WTC11 (cell line): Measurements from ENCODE around the gene ZFPL1. TPM values are rescaled to one million over a fixed set of nuclear protein-coding genes. Genes with fewer than 3 reads are reported as not detected.

ENCODE experiments used
- ARID4B ChIP-seq: sonication (generic); formaldehyde crosslinking; IDR thresholded peaks from 2 replicates; pipeline ENCODE4 v1.8.0; 2023; ENCODE audit warnings: missing genetic modification reagents, mild to moderate bottlenecking, borderline replicate concordance
- ATF1 ChIP-seq: sonication (generic); formaldehyde crosslinking; IDR thresholded peaks from 2 replicates; pipeline ENCODE4 v1.8.1; 2023; ENCODE audit warnings: mild to moderate bottlenecking, moderate library complexity, missing genetic modification reagents
- CTCF ChIP-seq: fragments of 200-600 bp; IDR thresholded peaks from 2 replicates; pipeline ENCODE4 v1.8.0; 2022; ENCODE audit warnings: antibody characterized with exemption
- KAT7 ChIP-seq: sonication (generic); formaldehyde crosslinking; IDR thresholded peaks from 2 replicates; pipeline ENCODE4 v1.8.1; 2023; ENCODE audit warnings: missing genetic modification reagents, mild to moderate bottlenecking, borderline replicate concordance
- MYBL2 ChIP-seq: sonication (generic); formaldehyde crosslinking; IDR thresholded peaks from 2 replicates; pipeline ENCODE4 v1.8.1; 2023; ENCODE audit warnings: mild to moderate bottlenecking, moderate library complexity, missing genetic modification reagents
- NFE2L1 ChIP-seq: sonication (generic); formaldehyde crosslinking; IDR thresholded peaks from 2 replicates; pipeline ENCODE4 v1.8.1; 2023; ENCODE audit warnings: missing genetic modification reagents
- NFYB ChIP-seq: sonication (generic); formaldehyde crosslinking; conservative IDR thresholded peaks from 2 replicates; pipeline ENCODE4 v1.8.0; 2022; ENCODE audit warnings: low read depth, missing genetic modification reagents
- NR2C2 ChIP-seq: sonication (generic); formaldehyde crosslinking; IDR thresholded peaks from 2 replicates; pipeline ENCODE4 v1.8.0; 2022; ENCODE audit warnings: mild to moderate bottlenecking, missing genetic modification reagents
- RORB ChIP-seq: fragments of 250-450 bp; sonication (Bioruptor Pico); IDR thresholded peaks from 2 replicates; pipeline ENCODE4 v1.9.0; 2021; ENCODE audit warnings: mild to moderate bottlenecking
- SMAD4 ChIP-seq: sonication (generic); formaldehyde crosslinking; IDR thresholded peaks from 2 replicates; pipeline ENCODE4 v1.8.0; 2022; ENCODE audit warnings: mild to moderate bottlenecking, missing genetic modification reagents
- SP1 ChIP-seq: sonication (generic); formaldehyde crosslinking; conservative IDR thresholded peaks from 2 replicates; pipeline ENCODE4 v1.8.1; 2022; ENCODE audit warnings: missing genetic modification reagents
- STAT6 ChIP-seq: sonication (generic); formaldehyde crosslinking; conservative IDR thresholded peaks from 2 replicates; pipeline ENCODE4 v1.8.1; 2023; ENCODE audit warnings: mild to moderate bottlenecking, low read depth, missing genetic modification reagents, moderate library complexity
- ZNF138 ChIP-seq: sonication (generic); formaldehyde crosslinking; conservative IDR thresholded peaks from 2 replicates; pipeline ENCODE4 v1.8.1; 2022; ENCODE audit warnings: mild to moderate bottlenecking, moderate library complexity, missing genetic modification reagents
- ZNF219 ChIP-seq: sonication (generic); formaldehyde crosslinking; IDR thresholded peaks from 2 replicates; pipeline ENCODE4 v1.8.0; 2023; ENCODE audit warnings: missing genetic modification reagents, mild to moderate bottlenecking, borderline replicate concordance
- ZNF317 ChIP-seq: sonication (generic); formaldehyde crosslinking; IDR thresholded peaks from 2 replicates; pipeline ENCODE4 v1.8.1; 2023; ENCODE audit warnings: low read depth, mild to moderate bottlenecking, moderate library complexity, missing genetic modification reagents, borderline replicate concordance
- ZNF396 ChIP-seq: fragments of 250-450 bp; sonication (Bioruptor Pico); IDR thresholded peaks from 2 replicates; pipeline ENCODE4 v1.8.0; 2021; ENCODE audit warnings: mild to moderate bottlenecking, moderate library complexity, borderline replicate concordance
- ZNF671 ChIP-seq: fragments of 250-450 bp; sonication (Bioruptor Pico); IDR thresholded peaks from 2 replicates; pipeline ENCODE4 v1.8.0; 2021; ENCODE audit warnings: mild to moderate bottlenecking
- total RNA-seq: library from RNA; stranded (reverse); gene quantifications from 3 replicates; pipeline ENCODE4 v1.2.3, GENCODE V29; 2021
- TF ChIP-seq, protein P1 (sequence below): sonication (generic); formaldehyde crosslinking; IDR thresholded peaks from 2 replicates; pipeline ENCODE4 v1.8.1; 2023; ENCODE audit warnings: mild to moderate bottlenecking, missing genetic modification reagents, moderate library complexity
- TF ChIP-seq, protein P2 (sequence below): sonication (generic); formaldehyde crosslinking; IDR thresholded peaks from 2 replicates; pipeline ENCODE4 v1.8.0; 2022; ENCODE audit warnings: mild to moderate bottlenecking, missing genetic modification reagents
- TF ChIP-seq, protein P3 (sequence below): sonication (generic); formaldehyde crosslinking; IDR thresholded peaks from 2 replicates; pipeline ENCODE4 v1.8.1; 2022; ENCODE audit warnings: mild to moderate bottlenecking, moderate library complexity, missing genetic modification reagents
- TF ChIP-seq, protein P4 (sequence below): fragments of 250-450 bp; sonication (Bioruptor Pico); IDR thresholded peaks from 2 replicates; pipeline ENCODE4 v1.9.0; 2021; ENCODE audit warnings: mild to moderate bottlenecking
- TF ChIP-seq, protein P5 (sequence below): sonication (generic); formaldehyde crosslinking; IDR thresholded peaks from 2 replicates; pipeline ENCODE4 v1.8.1; 2022; ENCODE audit warnings: mild to moderate bottlenecking, missing genetic modification reagents, moderate library complexity, borderline replicate concordance

Gene ZFPL1
- total RNA-seq, 1 experiment from 2014 or later: 33.8 TPM

- 0 out of 2 replicates have a peak, but pooled peaks have one; percentile 58 for TF ChIP-seq ARID4B (CRISPR knock-in tag)
- peak; percentile 82 for TF ChIP-seq ZNF317 (CRISPR knock-in tag)
- peak; percentile 89; the same call in 1 of the 2 replicates for TF ChIP-seq ZNF138
- no peak for TF ChIP-seq RORB
- peak; percentile 90; the same call in 1 of the 2 replicates for TF ChIP-seq MYBL2
- TF ChIP-seq ZNF396: no peak
- TF ChIP-seq KAT7 (CRISPR knock-in tag): peak; percentile 99; the same call in 1 of the 2 replicates
- peak; percentile 79 for TF ChIP-seq SP1 (CRISPR knock-in tag)
- TF ChIP-seq SMAD4 (CRISPR knock-in tag): no peak
- no peak for TF ChIP-seq ZNF671 (CRISPR knock-in tag)
- TF ChIP-seq CTCF: no peak
- TF ChIP-seq NFE2L1 (CRISPR knock-in tag): peak; percentile 31; the same call in 1 of the 2 replicates
- TF ChIP-seq, protein P1, sequence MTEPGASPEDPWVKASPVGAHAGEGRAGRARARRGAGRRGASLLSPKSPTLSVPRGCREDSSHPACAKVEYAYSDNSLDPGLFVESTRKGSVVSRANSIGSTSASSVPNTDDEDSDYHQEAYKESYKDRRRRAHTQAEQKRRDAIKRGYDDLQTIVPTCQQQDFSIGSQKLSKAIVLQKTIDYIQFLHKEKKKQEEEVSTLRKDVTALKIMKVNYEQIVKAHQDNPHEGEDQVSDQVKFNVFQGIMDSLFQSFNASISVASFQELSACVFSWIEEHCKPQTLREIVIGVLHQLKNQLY (CRISPR knock-in tag): no peak
- no peak for TF ChIP-seq ZNF219 (CRISPR knock-in tag)
- TF ChIP-seq, protein P2, sequence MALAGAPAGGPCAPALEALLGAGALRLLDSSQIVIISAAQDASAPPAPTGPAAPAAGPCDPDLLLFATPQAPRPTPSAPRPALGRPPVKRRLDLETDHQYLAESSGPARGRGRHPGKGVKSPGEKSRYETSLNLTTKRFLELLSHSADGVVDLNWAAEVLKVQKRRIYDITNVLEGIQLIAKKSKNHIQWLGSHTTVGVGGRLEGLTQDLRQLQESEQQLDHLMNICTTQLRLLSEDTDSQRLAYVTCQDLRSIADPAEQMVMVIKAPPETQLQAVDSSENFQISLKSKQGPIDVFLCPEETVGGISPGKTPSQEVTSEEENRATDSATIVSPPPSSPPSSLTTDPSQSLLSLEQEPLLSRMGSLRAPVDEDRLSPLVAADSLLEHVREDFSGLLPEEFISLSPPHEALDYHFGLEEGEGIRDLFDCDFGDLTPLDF (CRISPR knock-in tag): 0 out of 2 replicates have a peak, but pooled peaks have one; percentile 55
- TF ChIP-seq, protein P3, sequence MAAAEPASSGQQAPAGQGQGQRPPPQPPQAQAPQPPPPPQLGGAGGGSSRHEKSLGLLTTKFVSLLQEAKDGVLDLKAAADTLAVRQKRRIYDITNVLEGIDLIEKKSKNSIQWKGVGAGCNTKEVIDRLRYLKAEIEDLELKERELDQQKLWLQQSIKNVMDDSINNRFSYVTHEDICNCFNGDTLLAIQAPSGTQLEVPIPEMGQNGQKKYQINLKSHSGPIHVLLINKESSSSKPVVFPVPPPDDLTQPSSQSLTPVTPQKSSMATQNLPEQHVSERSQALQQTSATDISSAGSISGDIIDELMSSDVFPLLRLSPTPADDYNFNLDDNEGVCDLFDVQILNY (CRISPR knock-in tag): peak; percentile 43
- TF ChIP-seq, protein P4, sequence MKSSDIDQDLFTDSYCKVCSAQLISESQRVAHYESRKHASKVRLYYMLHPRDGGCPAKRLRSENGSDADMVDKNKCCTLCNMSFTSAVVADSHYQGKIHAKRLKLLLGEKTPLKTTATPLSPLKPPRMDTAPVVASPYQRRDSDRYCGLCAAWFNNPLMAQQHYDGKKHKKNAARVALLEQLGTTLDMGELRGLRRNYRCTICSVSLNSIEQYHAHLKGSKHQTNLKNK (CRISPR knock-in tag): no peak
- TF ChIP-seq NR2C2: no peak
- 0 out of 2 replicates have a peak, but pooled peaks have one; percentile 60 for TF ChIP-seq ATF1
- peak; percentile 93; the same call in 1 of the 2 replicates for TF ChIP-seq STAT6 (CRISPR knock-in tag)
- TF ChIP-seq NFYB (CRISPR knock-in tag): peak; percentile 17; the same call in 1 of the 2 replicates
- TF ChIP-seq, protein P5, sequence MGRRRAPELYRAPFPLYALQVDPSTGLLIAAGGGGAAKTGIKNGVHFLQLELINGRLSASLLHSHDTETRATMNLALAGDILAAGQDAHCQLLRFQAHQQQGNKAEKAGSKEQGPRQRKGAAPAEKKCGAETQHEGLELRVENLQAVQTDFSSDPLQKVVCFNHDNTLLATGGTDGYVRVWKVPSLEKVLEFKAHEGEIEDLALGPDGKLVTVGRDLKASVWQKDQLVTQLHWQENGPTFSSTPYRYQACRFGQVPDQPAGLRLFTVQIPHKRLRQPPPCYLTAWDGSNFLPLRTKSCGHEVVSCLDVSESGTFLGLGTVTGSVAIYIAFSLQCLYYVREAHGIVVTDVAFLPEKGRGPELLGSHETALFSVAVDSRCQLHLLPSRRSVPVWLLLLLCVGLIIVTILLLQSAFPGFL (CRISPR knock-in tag): no peak
Measured at GRCh38 chr11:65040847-65041622, 43.0 kb upstream of the ZFPL1 start, which contains the start of gene SAC3D1 (continued).
